NCI-H446 treated with DMSO at 0.1 percent for 48 hours (cell line): ENCODE results near the gene KDM2A.

Experiments
- DNase-seq: peaks from one replicate; lab custom pipeline; 2025; lab: John Stamatoyannopoulos, UW

Gene KDM2A

DNA sequence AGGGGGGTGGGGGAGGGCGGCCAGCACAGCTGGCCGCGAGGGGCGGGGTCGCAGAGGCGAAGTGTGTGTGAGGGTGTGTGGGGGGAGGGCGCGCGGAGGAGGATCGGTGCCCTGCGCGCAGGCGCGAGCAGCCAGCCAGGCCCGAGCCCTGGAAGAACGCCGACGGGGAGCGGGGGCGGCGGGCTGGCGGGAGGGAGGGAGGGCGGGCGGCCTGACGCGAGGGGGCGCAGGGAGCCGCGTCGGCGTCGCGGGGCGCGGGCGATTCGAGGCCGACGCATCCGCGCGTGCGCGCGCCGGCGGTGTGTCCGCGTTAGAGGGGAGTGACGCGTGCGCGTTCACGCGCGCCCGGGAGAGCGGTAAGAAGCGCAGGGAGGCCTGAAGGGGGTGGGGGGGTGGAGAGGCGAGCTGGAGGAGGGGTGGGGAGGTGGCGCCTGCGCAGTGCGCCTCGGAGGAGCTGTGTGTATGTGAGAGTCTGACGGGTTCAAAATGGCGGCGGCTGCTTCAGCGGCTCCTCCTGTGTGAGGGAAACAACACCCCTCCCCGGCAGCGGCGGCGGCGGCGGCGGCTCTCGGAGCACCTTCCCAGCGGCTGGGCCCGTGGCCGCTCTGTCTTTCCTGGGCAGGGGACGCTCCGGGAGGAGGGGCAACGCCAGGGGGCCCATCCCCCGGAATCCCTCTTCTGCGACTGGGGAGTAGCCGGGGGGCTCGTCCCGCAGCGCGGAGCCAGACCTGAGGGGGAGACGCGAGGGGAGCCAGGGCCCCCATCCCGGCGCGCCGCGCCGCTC lies at the start of gene KDM2A:
TSS of gene KDM2A (plus strand) at position 463 of the 784 bp plus-strand sequence. CDS start 2,054 bp downstream, outside the sequence.
- peak; percentile 94 for DNase-seq

DNA sequence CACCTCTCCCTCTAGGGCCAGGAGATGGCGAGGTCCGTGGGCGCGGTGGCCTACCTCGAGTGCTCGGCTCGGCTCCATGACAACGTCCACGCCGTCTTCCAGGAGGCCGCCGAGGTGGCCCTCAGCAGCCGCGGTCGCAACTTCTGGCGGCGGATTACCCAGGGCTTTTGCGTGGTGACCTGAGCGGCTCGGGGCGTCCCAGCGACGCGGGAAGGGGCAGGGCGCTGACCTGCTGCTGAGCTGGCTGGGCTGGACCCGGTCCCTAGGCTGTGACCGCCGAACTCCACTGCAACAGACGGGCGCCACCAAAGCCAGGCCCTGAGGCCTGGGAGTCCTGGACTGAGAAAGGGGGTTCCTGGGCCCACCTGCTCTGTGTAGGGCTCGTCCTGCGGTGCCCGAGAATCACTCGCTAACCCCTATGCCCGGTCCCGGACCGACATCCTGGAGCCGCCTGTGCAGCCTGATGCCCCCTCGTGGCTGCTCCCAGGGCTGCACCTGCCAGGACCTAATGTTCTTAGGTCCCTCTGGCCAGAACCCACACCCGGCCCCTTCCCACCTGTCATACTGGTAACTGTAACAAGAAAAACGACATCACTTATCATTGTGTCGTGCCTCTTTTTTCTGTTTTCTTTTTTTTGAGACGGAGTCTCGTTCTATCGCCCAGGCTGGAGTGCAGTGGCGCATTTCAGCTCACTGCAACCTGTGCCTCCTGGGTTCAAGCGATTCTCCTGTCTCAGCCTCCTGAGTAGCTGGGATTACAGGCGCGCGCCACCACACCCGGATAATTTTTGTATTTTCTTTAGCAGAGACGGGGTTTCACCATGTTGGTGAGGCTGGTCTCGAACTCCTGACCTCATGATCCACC lies 47.4 kb upstream of the KDM2A start:
- DNase-seq, result no peak

GRCh38 chr11:67072295-67072694 lies 46.8 kb upstream of the KDM2A start:
- no peak for DNase-seq

DNA sequence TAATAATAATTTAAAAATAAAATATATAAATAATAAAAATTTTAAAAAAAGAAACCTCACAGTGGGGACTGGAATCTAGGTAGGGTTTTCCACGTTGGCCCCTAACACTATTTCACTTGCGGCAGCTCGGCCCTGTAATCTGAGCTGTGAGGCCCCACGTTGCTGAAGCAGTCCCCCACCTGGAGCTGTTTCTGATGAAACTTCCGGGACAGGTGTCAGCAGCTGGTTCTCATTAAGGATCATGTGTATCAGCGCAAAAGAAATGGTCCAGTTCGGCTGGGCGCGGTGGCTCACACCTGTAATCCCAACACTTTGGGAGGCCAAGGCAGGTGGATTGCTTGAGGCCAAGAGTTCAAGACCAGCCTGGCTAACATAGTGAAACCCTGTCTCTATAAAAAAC lies 45.2 kb upstream of the KDM2A start:
- no peak for DNase-seq

DNA sequence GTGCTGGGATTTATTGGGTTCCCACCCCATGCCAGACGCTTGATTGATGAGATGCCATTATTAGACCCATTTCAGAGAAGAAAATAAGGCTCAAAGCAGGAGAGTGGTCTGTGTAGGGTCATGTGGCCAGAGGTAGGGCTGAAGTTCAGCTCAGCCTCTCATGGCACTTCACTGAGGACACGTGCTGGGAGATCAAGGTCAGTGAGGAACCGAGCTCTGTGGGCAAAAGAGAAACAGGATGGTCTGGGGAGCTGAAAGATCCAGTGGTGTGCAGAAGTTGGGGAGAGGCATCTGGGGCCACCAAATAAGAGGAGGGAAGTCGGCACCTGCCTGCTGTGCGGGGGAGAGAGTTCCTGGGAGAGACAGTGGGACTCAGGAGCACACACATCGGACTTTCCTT lies 42.9 kb upstream of the KDM2A start:
- DNase-seq, result no peak

- no peak for DNase-seq
Observed at GRCh38 chr11:67079065-67079705, 39.9 kb upstream of the KDM2A start.

GRCh38 chr11:67082071-67082791 lies 36.8 kb upstream of the KDM2A start:
- DNase-seq, result no peak

DNA sequence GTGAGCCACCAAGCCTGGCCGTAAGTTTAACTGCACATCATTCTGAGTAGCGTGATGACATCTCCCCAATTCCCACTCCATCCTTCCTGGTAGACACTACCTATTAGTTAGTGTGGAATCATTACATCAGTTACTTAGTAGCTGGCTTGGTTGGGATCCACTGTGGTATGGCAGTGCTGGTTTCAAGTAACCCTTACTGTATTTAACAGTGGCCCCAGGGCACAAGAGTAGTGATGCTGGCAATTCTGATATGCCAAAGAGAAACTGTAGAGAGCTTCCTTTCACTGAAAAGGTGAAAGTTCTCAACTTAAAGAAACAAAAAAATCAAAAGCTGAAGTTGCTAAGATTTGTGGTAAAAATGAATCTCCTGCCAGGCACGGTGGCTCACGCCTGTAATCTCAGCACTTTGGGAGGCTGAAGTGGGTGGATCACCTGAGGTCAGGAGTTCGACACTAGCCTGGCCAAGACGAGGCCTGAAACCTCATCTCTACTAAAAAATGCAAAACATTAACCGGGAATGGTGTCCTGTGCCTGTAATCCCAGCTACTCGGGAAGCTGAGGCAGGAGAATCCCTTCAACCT lies 35.2 kb upstream of the KDM2A start:
- no peak for DNase-seq

GRCh38 chr11:67085617-67086016 lies 33.4 kb upstream of the KDM2A start:
- DNase-seq, result no peak

DNA sequence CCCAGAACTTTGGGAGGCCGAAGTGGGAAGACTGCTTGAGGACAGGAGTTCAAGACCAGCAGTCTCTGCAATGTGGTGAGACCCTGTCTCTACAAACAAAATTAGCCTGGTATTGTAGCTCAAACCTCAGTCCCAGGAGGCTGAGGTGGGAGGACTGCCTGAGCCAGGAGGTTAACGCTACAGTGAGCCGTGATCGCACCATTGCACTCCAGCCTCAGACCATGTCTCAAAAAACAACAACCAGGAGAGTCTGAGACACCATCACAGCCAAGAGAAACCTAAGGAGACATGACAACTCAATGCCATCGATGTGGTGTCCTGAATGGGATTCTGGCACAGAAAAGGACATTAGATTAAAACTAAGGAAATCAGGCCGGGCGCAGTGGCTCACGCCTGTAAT lies 28.3 kb upstream of the KDM2A start:
- DNase-seq, result no peak

- DNase-seq, result no peak
Observed at GRCh38 chr11:67095214-67095507, 23.9 kb upstream of the KDM2A start.

- DNase-seq, result no peak
Observed at GRCh38 chr11:67098799-67099429, 20.1 kb upstream of the KDM2A start.

DNA sequence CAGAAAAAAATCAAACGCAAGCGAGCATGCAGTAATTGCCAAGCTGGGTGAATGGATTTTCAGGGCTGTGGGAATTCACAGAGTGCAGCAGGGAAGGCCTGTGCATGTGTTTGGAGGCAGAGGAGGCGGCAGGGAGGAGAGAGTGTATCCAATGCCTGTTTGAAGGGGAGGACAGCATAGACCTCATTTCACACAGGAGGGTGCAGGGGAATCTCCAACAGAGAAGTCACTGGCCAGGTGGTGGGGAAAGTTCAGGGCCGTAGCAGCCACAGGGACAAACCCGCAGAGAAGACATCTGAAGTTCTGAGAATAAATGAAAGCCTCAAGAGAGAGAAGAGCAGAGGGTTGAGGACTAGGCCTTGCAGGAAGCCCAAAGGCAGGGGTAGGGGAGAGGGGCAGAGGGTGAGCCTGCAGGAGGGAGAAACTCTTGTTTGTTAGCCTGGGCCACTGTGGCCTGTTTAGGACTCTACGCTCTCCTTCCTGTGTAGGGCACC lies 19.2 kb upstream of the KDM2A start:
- DNase-seq, result no peak

DNA sequence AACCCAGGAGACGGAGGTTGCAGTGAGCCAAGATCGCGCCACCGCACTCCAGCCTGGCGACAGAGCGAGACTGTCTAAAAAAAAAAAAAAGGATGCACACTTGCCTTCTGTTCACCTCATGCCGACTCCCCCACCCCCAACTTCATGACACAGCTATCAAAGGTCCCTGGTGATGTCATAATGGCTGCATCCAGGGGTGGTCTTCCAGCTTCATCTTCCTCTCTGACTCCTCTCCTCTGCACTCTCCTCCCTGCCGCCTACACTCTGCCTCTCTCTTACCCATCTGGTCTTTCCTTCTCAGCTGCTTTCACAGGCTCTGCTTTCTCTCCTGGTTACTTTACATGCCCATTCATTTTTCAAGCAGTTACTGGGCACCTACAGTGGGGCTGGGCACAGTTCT lies 16.4 kb upstream of the KDM2A start:
- no peak for DNase-seq

DNA sequence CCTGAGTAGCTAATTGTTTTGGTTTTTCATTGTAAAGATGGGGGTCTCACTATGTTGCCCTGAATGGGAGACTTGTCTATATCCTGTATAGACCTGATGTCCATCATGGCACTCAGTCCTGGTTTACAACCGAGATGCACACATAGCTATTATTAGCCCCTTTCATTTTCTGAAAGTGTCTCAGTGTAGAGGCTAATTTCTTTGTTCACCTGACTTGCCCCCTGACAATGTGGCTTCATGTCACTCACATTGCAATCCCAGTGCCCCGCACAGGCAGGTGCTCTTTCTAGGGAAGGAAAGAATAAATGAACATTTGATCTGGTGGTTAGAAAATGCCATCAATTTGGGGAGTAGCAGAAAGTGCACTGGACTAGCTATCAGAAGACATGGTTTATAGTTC lies 13.1 kb upstream of the KDM2A start:
- no peak for DNase-seq

GRCh38 chr11:67111261-67111660 lies 7.8 kb upstream of the KDM2A start:
- DNase-seq, result peak; percentile 26

DNA sequence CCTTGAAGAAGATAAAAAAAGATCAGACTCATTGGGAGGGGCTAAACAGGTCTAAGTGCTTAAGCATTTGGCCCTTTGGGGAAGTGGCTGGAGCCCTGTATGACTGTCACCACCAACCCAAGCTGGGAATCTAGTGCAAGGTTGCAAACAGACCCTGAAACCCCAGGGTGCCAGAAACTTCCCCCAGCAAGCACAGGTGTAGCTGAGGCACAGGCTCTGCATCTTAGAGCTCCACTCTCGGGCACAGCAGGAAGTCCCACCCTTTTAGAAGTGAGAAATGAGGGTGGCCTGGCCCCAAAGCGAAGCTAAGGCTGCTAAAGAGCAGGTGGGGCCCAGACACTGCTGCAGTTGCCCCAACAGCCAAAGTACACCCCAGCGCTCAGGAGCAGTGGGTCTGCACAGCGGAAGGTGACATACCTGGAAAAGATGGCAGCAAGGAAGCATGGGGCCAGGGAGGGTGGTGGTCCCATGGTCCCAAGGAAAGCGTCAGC lies 5.8 kb upstream of the KDM2A start:
- DNase-seq, result no peak

DNA sequence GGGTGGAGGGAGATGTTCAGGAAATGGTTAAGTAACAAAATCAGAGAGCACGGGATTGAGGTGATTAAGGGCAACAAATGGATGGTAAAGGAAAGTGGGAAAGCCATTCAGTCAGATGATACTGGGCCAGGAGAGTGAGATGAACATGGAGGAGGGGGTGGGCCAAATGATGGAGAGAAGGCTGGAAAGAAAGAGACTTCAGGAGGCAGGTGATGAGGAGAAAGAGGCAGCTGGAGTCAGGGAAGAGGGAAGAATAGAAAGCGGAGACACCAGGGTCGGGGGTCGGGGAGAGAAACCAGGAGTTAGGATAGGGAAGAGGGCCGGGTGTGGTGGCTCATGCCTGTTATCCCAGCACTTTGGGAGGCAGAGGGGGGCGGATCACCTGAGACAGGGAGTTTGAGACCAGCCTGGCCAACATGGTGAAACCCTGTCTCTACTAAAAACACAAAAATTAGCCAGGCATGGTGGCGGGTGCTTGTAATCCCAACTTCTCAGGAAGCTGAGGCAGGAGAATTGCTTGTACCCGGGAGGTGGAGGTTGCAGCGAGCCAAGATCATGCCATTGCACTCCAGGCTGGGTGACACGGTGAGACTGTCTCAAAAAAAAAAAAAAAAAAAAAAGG lies 4.7 kb upstream of the KDM2A start:
- no peak for DNase-seq

- DNase-seq, result no peak
Observed at GRCh38 chr11:67116758-67117105, 2.3 kb upstream of the KDM2A start.

GRCh38 chr11:67117176-67117575 lies 1.9 kb upstream of the KDM2A start:
- DNase-seq, result no peak
